Sigmoid colon (tissue), 7 donors: ENCODE results near the gene NOBOX. TPM values are rescaled to one million over a fixed set of nuclear protein-coding genes. Genes with fewer than 3 reads are reported as not detected.
"Not testable (repeated sequence)": the region's sequence is repeated elsewhere in the genome, so short reads cannot be mapped to it uniquely, and the experiment has no call there.

Source experiments
- DNase-seq: peaks from one replicate; pipeline ENCODE4 v3.0.0-alpha.2; 2019
- H3K27ac ChIP-seq, 4 donors: fragments of 200-600 bp; sonication (generic); one replicate each; pipeline ENCODE4 v1.5.1; 2016 to 2019; ENCODE audit warnings: mild to moderate bottlenecking in 1 of 4
- H3K27me3 ChIP-seq, 3 donors: fragments of 200-600 bp; sonication (generic); one replicate each; pipeline ENCODE4 v1.5.1; 2019; ENCODE audit warnings: mild to moderate bottlenecking in 1 of 3
- H3K36me3 ChIP-seq, 4 donors: fragments of 200-600 bp; sonication (generic); one replicate each; pipeline ENCODE4 v1.5.1; 2016 to 2019
- H3K4me1 ChIP-seq, 4 donors: fragments of 200-600 bp; sonication (generic); one replicate each; pipeline ENCODE4 v1.5.1; 2017 to 2019
- H3K4me3 ChIP-seq, 4 donors: fragments of 200-600 bp; sonication (generic); one replicate each; pipeline ENCODE4 v1.5.1; 2017 to 2019; ENCODE audit warnings: mild to moderate bottlenecking in 2 of 4, moderate library complexity in 1 of 4
- H3K9me3 ChIP-seq, 4 donors: fragments of 200-600 bp in 3 of 4; sonication (generic) in 3 of 4; one replicate each; pipeline versions ENCODE4 v1.5.1 to v1.6.1; 2013 to 2019
- EP300 ChIP-seq, 4 donors: sonication (generic); formaldehyde crosslinking; IDR thresholded peaks; one replicate each; pipeline ENCODE4 v1.6.1; 2017; ENCODE audit warnings: antibody characterized with exemption in 4 of 4
- POLR2A ChIP-seq, 2 donors: fragments of 450-650 bp; IDR thresholded peaks; one replicate each; pipeline ENCODE4 v1.6.1; 2016; ENCODE audit warnings: antibody characterized with exemption in 2 of 2, mild to moderate bottlenecking in 2 of 2, moderate library complexity in 2 of 2
- POLR2AphosphoS5 ChIP-seq, 4 donors: sonication (generic); formaldehyde crosslinking; IDR thresholded peaks; one replicate each; pipeline ENCODE4 v1.6.1; 2017; ENCODE audit warnings: antibody characterized with exemption in 4 of 4
- WGBS, 2 donors: extraction: QIAGEN DNeasy Blood & Tissue Kit; methylation state at CpG; one replicate each; pipeline ENCODE4 v1.1.7; 2013; 5-methylcytosine and 5-hydroxymethylcytosine counted together
- intact Hi-C: fragments of 100-400 bp; cut with DNase I; formaldehyde crosslinking; loops from one replicate; pipeline ENCODE4 v1.15.1; 2023
- polyA plus RNA-seq, 3 donors: library from polyadenylated mRNA; stranded (reverse); fragments of 200-250 nt; gene quantifications; one replicate each; pipeline ENCODE4 v1.2.3, GENCODE V29; 2013
- total RNA-seq, 4 donors: library from RNA; depleted of rRNA; stranded (reverse); fragments of >200 nt; gene quantifications; one replicate each; pipeline ENCODE4 v1.1.0, GENCODE V29; 2016
- TF ChIP-seq, protein P1 (sequence below), 4 experiments: fragments of 450-650 bp in 3 of 4; fragments of 200-600 bp in 1 of 4; IDR thresholded peaks; one replicate each; pipeline ENCODE4 v1.5.1; 2016 to 2019; ENCODE audit warnings: antibody characterized with exemption in 4 of 4, mild to moderate bottlenecking in 3 of 4, moderate library complexity in 2 of 4
- donor health status: healthy with polysubstance abuse.
- donor health status: Bipolar disorder and iron deficiency.
- donor health status: healthy.

Gene NOBOX
- total and polyA plus RNA-seq, 7 donors: not detected

DNA sequence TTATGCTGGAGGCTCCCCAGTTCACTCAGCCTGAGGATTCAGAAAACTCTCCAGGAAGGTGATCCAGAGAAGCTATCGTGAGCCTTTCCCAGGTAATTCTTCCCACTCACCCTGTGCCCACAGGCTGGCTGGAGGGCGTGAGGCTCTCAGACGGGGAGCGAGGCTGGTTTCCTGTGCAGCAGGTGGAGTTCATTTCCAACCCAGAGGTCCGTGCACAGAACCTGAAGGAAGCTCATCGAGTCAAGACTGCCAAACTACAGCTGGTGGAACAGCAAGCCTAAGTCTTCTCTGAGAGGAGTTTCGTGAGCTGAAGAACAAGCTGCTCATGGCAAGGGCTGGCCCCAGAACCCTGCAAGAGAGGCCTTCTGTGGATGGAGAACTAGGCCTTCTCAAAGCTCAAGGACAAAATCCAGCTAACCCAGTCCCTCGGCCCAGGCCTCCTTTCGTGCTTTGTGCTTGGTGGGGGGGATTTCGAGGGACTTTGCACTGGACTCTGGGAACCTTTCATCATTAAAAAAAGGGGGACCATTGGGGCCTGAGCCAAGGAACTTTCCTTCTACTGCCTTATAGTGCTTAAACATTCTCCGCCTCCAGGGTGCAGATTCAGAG is 23.6 kb downstream of the NOBOX start:
- no peaks in the 10 kb centered on the region for H3K27me3 ChIP-seq
- 95 to 97% methylated on average over 11 of the region's 11 CpGs for WGBS, 2 donors
- no peak for TF ChIP-seq EP300 (IDR thresholded peaks at IDR 0.05)
- TF ChIP-seq, protein P1, sequence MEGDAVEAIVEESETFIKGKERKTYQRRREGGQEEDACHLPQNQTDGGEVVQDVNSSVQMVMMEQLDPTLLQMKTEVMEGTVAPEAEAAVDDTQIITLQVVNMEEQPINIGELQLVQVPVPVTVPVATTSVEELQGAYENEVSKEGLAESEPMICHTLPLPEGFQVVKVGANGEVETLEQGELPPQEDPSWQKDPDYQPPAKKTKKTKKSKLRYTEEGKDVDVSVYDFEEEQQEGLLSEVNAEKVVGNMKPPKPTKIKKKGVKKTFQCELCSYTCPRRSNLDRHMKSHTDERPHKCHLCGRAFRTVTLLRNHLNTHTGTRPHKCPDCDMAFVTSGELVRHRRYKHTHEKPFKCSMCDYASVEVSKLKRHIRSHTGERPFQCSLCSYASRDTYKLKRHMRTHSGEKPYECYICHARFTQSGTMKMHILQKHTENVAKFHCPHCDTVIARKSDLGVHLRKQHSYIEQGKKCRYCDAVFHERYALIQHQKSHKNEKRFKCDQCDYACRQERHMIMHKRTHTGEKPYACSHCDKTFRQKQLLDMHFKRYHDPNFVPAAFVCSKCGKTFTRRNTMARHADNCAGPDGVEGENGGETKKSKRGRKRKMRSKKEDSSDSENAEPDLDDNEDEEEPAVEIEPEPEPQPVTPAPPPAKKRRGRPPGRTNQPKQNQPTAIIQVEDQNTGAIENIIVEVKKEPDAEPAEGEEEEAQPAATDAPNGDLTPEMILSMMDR (IDR thresholded peaks at IDR 0.05): no peak
- TF ChIP-seq POLR2A (IDR thresholded peaks at IDR 0.05): no peak
- TF ChIP-seq POLR2AphosphoS5 (IDR thresholded peaks at IDR 0.05): no peak

DNA sequence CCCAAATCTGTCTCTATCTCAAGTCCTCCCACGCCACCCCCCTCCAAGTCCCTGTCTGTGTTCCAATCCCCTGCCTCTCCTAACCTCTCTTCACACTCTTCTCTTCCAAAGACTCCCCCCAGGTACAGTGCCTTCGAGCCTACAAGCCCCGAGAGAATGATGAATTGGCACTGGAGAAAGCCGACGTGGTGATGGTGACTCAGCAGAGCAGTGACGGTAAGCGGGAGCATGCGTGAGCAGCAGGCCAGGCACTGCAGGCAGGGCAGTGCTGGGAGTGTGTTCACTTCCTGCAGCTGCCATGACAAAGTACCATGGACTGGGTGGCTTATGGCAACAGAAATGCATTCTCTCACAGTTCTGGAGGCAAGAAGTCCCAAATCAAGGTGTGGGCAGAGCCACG is 24.8 kb downstream of the NOBOX start:
- 94 to 96% methylated on average over 9 of the region's 9 CpGs for WGBS, 2 donors
- intact Hi-C loops: no loop called here
- H3K27ac ChIP-seq: no peak overlapping the region
- no peak for TF ChIP-seq POLR2A (IDR thresholded peaks at IDR 0.05)
- no peak for TF ChIP-seq EP300 (IDR thresholded peaks at IDR 0.05)
- no peak for TF ChIP-seq POLR2AphosphoS5 (IDR thresholded peaks at IDR 0.05)
- TF ChIP-seq, protein P1 (IDR thresholded peaks at IDR 0.05): no peak
- peaks cover 0 to 21% (median 9%) of the 10 kb centered on the region in 4 donors for H3K36me3 ChIP-seq
- DNase-seq: peak; percentile 42
- H3K9me3 ChIP-seq: no peaks in the 10 kb centered on the region
- H3K4me1 ChIP-seq: peaks cover 0 to 1% (median 0%) of the 10 kb centered on the region in 4 donors
- H3K27me3 ChIP-seq: no peaks in the 10 kb centered on the region
- H3K4me3 ChIP-seq: no peak overlapping the region

More for the DNA sequence above, 23.6 kb downstream of the NOBOX start:
- no peak overlapping the region for H3K4me3 ChIP-seq
- peaks cover 0 to 13% (median 9%) of the 10 kb centered on the region in 4 donors for H3K4me1 ChIP-seq
- intact Hi-C loops: no loop called here
- H3K36me3 ChIP-seq: peaks cover 0 to 21% (median 9%) of the 10 kb centered on the region in 4 donors
- DNase-seq: no peak
- H3K9me3 ChIP-seq: no peaks in the 10 kb centered on the region
- no peak overlapping the region for H3K27ac ChIP-seq

DNA sequence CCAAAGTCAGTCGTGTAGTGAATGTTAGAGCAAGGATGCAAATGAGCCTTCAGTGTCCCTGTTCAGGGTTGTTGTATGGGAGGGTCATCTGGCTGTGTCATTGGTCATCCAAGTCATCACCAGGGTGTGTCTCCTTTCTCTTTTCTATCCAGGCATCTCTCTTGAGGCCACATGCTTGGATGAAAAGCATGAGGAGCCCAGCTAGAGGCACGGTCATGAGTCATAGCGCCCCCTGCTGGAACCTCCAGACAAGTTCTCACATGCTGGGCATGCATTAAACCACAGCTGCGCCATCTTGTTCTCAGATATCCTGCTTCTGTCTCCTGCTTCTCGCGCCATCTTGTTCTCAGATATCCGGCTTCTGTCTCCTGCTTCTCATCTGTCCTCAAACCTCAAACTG is 34.3 kb downstream of the NOBOX start:
- intact Hi-C loops, H3K36me3 ChIP-seq, DNase-seq, H3K9me3 ChIP-seq, H3K4me3 ChIP-seq, H3K27ac ChIP-seq, H3K27me3 ChIP-seq, H3K4me1 ChIP-seq: not testable (repeated sequence)
- WGBS, 2 donors: no CpG with 5 or more reads among the region's 7 CpGs

DNA sequence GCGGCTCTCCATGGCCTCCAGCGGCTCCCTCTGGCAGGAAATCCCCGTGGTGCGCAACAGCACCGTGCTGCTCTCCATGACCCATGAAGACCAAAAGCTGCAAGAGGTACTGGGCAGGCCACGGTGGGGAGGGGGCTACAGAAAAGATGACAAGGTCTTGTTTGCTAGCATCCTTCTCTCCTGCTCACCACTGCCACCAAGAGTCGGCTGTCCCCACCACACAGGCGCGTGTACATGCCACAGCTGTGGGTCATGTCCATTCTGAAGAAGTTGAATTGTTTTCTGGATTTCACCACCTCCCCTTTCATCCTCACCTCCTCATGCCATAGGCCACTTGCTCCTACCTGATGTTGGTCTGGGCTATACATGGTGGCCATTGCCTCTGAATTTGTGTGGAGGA is 36.2 kb downstream of the NOBOX start:
- H3K27me3 ChIP-seq, intact Hi-C loops, H3K9me3 ChIP-seq, DNase-seq, H3K36me3 ChIP-seq, H3K27ac ChIP-seq, H3K4me1 ChIP-seq, H3K4me3 ChIP-seq: not testable (repeated sequence)
- WGBS, 2 donors: no CpG with 5 or more reads among the region's 9 CpGs

DNA sequence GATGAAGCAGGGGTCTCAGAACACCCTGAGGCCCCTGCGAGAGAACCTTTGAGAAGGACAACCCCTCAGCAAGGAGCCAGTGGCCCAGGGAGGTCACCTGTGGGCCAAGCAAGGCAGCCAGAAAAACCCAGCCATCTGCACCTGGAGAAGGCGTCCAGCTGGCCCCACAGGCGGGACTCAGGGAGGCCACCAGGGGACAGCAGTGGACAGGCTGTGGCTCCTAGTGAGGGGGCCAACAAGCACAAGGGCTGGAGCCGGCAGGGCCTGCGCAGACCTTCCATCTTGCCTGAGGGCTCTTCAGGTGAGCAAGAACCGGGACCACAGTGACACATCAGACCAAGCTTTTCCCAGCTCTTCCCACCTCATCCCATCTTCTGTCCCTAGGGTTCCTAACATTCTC is 38.0 kb downstream of the NOBOX start:
- DNase-seq, H3K9me3 ChIP-seq, H3K27me3 ChIP-seq, intact Hi-C loops, H3K4me3 ChIP-seq, H3K27ac ChIP-seq, H3K36me3 ChIP-seq, H3K4me1 ChIP-seq: not testable (repeated sequence)
- whole genome bisulfite sequencing, 2 donors: no CpG with 5 or more reads among the region's 6 CpGs

DNA sequence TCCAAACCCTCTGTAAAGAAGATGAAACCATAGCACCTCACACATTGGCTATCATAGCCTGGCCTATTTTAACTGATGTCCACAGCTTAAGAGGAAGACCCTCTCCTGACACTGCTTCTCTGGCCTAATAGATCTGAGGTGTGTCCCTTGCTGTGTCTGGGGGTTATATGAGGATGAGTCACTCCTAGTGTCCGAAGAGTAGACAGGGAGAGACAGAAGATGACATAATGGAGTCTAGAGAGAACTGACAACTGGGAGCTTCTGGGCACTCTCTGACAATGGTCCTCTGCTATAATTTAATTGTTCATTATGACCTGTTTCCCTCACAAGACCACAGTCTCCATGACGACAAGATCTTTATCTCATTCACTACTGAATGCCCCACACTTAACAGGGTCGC is 41.4 kb downstream of the NOBOX start:
- H3K27me3 ChIP-seq, H3K27ac ChIP-seq, DNase-seq, intact Hi-C loops, H3K4me3 ChIP-seq, H3K9me3 ChIP-seq, H3K4me1 ChIP-seq, H3K36me3 ChIP-seq: not testable (repeated sequence)
- WGBS, 2 donors: no CpG with 5 or more reads among the region's 3 CpGs

DNA sequence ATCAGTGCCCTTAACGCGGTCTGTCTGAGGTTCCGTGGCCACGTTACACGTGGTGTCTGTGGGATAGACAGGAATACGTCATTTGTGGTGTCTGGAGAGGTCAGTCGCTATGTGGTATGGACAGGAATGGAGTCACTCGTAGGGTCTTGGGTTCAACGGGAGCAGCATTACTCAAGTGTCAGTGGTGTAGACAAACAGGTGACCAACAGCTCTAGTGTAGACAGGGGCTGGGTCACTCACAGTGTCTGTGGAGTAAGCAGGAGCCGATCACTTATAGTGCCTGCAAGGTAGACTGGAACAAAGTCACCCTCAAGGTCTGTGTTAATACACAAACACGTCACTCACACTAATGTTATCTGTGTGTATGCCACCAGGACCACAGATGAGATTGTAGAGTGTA is 46.6 kb downstream of the NOBOX start:
- H3K27me3 ChIP-seq, H3K9me3 ChIP-seq, H3K4me3 ChIP-seq, H3K36me3 ChIP-seq, H3K4me1 ChIP-seq, intact Hi-C loops, DNase-seq, H3K27ac ChIP-seq: not testable (repeated sequence)
- WGBS, 2 donors: 100% methylated on average over 2 of the region's 11 CpGs

DNA sequence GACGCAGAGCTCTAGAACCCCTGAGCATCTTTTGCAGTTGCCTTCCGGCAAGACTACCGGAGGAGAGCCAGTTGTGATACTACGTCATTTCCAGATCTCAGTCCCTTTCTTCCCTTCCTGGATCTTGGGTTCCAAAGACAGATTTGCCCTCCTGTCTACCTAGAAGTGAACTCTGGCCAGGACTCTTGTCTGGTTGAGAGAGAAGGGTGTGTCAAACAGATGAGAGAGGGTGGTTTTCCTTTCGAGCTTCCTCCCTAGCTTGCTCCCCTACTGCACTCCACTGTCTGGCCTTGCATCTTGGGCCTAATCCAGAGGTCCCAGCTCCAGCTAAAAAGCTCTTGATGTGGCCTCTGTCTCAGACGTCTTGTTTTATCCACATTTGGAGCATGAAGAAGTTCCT is 47.3 kb downstream of the NOBOX start:
- H3K36me3 ChIP-seq, H3K27ac ChIP-seq, H3K9me3 ChIP-seq, intact Hi-C loops, DNase-seq, H3K27me3 ChIP-seq, H3K4me3 ChIP-seq, H3K4me1 ChIP-seq: not testable (repeated sequence)
- no CpG with 5 or more reads among the region's 6 CpGs for WGBS, 2 donors

DNA sequence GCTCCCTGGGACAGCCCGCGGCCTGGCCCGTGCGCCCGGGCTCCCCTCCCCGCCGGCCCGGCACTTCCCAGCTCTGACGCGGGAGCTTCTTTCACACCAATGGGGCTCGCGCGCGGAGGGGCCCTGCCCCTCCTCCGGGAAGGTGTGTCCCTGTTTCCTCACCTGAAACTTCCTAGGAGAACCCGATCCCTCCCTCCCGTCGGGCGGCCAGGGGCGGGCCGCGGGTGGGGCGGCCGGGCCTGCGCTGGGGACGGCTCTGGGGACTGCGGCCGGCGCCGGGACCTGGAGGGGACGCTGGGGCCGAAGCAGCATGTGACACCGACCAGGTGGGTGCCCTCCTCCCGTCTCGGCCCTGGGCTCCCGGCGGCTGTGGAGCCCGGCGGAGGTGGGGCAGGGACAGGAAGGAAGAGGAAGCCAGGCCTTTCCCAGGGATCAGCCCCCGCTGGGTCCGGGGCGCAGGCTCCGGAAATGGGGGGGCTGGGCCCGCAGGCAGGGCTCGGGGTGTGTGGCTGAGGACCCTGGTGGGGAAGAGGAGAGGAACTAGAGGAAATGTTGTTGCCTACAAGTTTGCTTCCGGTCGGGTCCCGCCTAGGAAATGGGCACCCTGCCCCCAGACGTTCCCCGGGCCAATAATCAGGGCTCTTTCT is 48.2 kb downstream of the NOBOX start, which contains the start of gene ARHGEF5:
TSS of gene ARHGEF5 (plus strand) at position 227 of the 647 bp plus-strand sequence. CDS start 7,268 bp downstream, outside the sequence.
- DNase-seq, H3K27me3 ChIP-seq, H3K4me1 ChIP-seq, H3K4me3 ChIP-seq, H3K9me3 ChIP-seq, intact Hi-C loops, H3K27ac ChIP-seq, H3K36me3 ChIP-seq: not testable (repeated sequence)
- WGBS, 2 donors: no CpG with 5 or more reads among the region's 50 CpGs

DNA sequence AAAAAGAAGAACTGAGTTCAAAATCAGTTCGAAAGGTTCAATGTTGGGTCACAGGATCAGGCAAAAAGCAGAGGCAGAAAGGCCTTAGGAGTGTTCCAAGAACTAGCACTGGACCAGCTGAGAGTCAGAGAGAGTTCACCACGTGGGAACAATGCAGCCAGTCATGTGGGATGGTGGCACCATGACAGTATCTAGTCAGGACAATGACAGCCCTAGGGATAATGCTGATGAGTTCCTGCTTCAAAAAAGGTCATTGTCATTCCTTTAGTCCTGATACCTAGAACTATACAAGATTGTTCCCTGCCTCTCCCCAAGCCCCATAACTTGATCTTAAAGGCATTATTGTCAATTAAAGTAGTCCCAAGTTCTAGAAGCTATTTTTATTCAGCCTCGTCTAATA is 51.8 kb downstream of the NOBOX start:
- H3K27me3 ChIP-seq, H3K4me1 ChIP-seq, H3K9me3 ChIP-seq, H3K27ac ChIP-seq, H3K36me3 ChIP-seq, H3K4me3 ChIP-seq, DNase-seq, intact Hi-C loops: not testable (repeated sequence)
- 48 to 67% methylated on average over 2 of the region's 3 CpGs for WGBS, 2 donors

DNA sequence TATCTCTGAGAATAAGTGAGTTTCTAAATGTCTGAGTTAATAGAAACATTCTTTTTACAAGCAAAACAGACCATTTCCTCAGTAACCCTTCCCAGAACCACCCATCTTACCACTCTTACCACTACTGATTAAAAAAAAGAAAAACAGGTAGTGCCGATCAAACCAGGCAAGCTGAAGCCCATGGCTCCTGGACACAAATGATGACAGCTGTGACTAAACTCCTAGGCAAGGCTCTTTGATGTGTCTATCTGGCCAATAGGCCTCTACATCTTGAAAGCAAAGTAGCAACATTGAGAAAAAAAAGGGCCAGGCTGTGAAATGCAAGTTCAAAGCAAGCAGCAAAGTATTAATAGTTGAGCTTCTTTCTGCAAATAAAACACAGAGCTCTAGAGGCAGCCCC is 54.9 kb downstream of the NOBOX start:
- H3K27me3 ChIP-seq, H3K9me3 ChIP-seq, intact Hi-C loops, H3K27ac ChIP-seq, H3K4me1 ChIP-seq, H3K36me3 ChIP-seq, DNase-seq, H3K4me3 ChIP-seq: not testable (repeated sequence)
- WGBS, 2 donors: no CpG with 5 or more reads among the region's 1 CpG
